A549 (cell line): Measurements from ENCODE around the gene FBXO41. TPM values are rescaled to one million over a fixed set of nuclear protein-coding genes. Genes with fewer than 3 reads are reported as not detected.

Experiments used
- ATAC-seq, 2 experiments: fragments of 200-7000 bp in 1 of 2; fragments of >200 bp in 1 of 2; cut with Nextera tagmentation in 1 of 2; cut with Tn5 transposase in 1 of 2; 3 replicates each; pipeline versions ENCODE4 v1.8.0 to v1.9.1; 2018 to 2020; ENCODE audit warnings: mild to moderate bottlenecking in 1 of 2, moderate library complexity in 1 of 2
- CTCF ChIA-PET: fragments of 300-600 bp; sonication (Branson Sonifier 250); formaldehyde crosslinking; extraction: SDS; loops from one replicate; lab custom pipeline; 2021; ENCODE audit warnings: antibody characterized with exemption, inconsistent platforms; lab: Yijun Ruan, JAX
- POLR2A ChIA-PET: fragments of 350-600 bp; formaldehyde crosslinking; extraction: SDS; loops from one replicate; lab custom pipeline; 2021; ENCODE audit warnings: antibody characterized with exemption, inconsistent platforms; lab: Yijun Ruan, JAX
- DNase-seq, 2 experiments: peaks; one replicate each; pipeline versions ENCODE4 v3.0.0 to v3.0.0-alpha.2; 2011 to 2016; ENCODE audit warnings: low read depth in 1 of 2, low spot score in 1 of 2
- FAIRE-seq: peaks from 2 replicates; lab custom pipeline; 2011; peaks lifted over from hg19 to GRCh38; lab: Jason Lieb, UNC
- H3K27ac ChIP-seq, 2 experiments: fragments of >200 bp; sonication (Bioruptor Twin); formaldehyde crosslinking; 3 replicates each; pipeline ENCODE4 v1.5.1; 2016 to 2017
- H3K4me1 ChIP-seq: fragments of >200 bp; sonication (Bioruptor Twin); formaldehyde crosslinking; 3 replicates; pipeline ENCODE4 v1.6.1; 2016
- H3K4me2 ChIP-seq: fragments of >200 bp; sonication (Bioruptor Twin); formaldehyde crosslinking; 3 replicates; pipeline ENCODE4 v1.6.1; 2016
- H3K4me3 ChIP-seq: fragments of >200 bp; sonication (Bioruptor Twin); formaldehyde crosslinking; 3 replicates; pipeline ENCODE4 v1.5.1; 2016
- H3K9me3 ChIP-seq: fragments of >200 bp; sonication (Bioruptor Twin); formaldehyde crosslinking; 3 replicates; pipeline ENCODE4 v1.6.1; 2016
- BHLHE40 ChIP-seq: IDR thresholded peaks from 2 replicates; pipeline ENCODE4 v1.6.1; 2012; ENCODE audit warnings: low read depth, low read length, inconsistent platforms
- FOSL2 ChIP-seq, 2 experiments: fragments of 450-650 bp in 1 of 2; fragments of >200 bp in 1 of 2; sonication (Bioruptor Twin) in 1 of 2; formaldehyde crosslinking; IDR thresholded peaks; 2 replicates each; pipeline versions ENCODE4 v1.5.0 to v1.6.1; 2016 to 2020; ENCODE audit warnings: mild to moderate bottlenecking in 1 of 2, moderate library complexity in 1 of 2
- GATA3 ChIP-seq: IDR thresholded peaks from 2 replicates; pipeline ENCODE4 v1.6.1; 2012; ENCODE audit warnings: borderline replicate concordance
- HDAC2 ChIP-seq: fragments of 200-600 bp; sonication (generic); IDR thresholded peaks from 2 replicates; pipeline ENCODE4 v1.6.1; 2016
- HOXB13 ChIP-seq: fragments of 250-450 bp; sonication (Bioruptor Pico); IDR thresholded peaks from 2 replicates; pipeline ENCODE4 v1.5.0; 2020; ENCODE audit warnings: low read depth, mild to moderate bottlenecking, moderate library complexity
- KDM1A ChIP-seq: fragments of 200-600 bp; sonication (generic); IDR thresholded peaks from 2 replicates; pipeline ENCODE4 v1.6.1; 2016; ENCODE audit warnings: low read depth, mild to moderate bottlenecking
- MAZ ChIP-seq: fragments of 150-350 bp; IDR thresholded peaks from 2 replicates; pipeline ENCODE4 v1.6.1; 2014; ENCODE audit warnings: antibody characterized with exemption, low read depth, low read length, borderline replicate concordance
- NFE2L2 ChIP-seq: fragments of 150-350 bp; conservative IDR thresholded peaks from 2 replicates; pipeline ENCODE4 v1.6.1; 2014; ENCODE audit warnings: low read length
- RCOR1 ChIP-seq: fragments of 150-350 bp; IDR thresholded peaks from 2 replicates; pipeline ENCODE4 v1.6.1; 2014; ENCODE audit warnings: antibody characterized with exemption, low read length, low read depth
- REST ChIP-seq: fragments of 200-600 bp; sonication (generic); IDR thresholded peaks from 2 replicates; pipeline ENCODE4 v1.6.1; 2016; ENCODE audit warnings: antibody characterized with exemption, mild to moderate bottlenecking, moderate library complexity
- ZFP36 ChIP-seq: fragments of 450-650 bp; IDR thresholded peaks from 2 replicates; pipeline ENCODE4 v1.6.1; 2014; ENCODE audit warnings: borderline replicate concordance; ENCODE audit not compliant: partially characterized antibody
- WGBS: methylation state at CpG from one replicate; pipeline ENCODE4 v1.1.6; 2017; ENCODE audit errors: missing lambda C conversion rate; 5-methylcytosine and 5-hydroxymethylcytosine counted together
- polyA plus RNA-seq, 4 experiments: library from polyadenylated mRNA; depleted of rRNA in 3 of 4; stranded (reverse); fragments of >200 nt; fragmentation: RNase III in 1 of 4; extraction: RNeasy Plus Mini Kit Qiagen cat#74134 plus additional on column Dnase treatment in 1 of 4; gene quantifications; 2 replicates in 3 of 4; 3 replicates in 1 of 4; pipeline ENCODE4 v1.2.3, GENCODE V29; 2011 to 2017
- small RNA-seq, 6 experiments: library from RNA; depleted of rRNA; stranded (forward); fragments of <200 nt; gene quantifications; one replicate each; pipeline ENCODE3, GENCODE V24; 2012
- TF ChIP-seq, protein P1 (sequence below): fragments of >200 bp; sonication (Bioruptor Twin); formaldehyde crosslinking; IDR thresholded peaks from 3 replicates; pipeline ENCODE4 v1.6.1; 2016

Gene FBXO41
- polyA plus RNA-seq, 2 of the 4 experiments (the other 2 are of a cell fraction): 3.2 to 6.4 TPM

DNA sequence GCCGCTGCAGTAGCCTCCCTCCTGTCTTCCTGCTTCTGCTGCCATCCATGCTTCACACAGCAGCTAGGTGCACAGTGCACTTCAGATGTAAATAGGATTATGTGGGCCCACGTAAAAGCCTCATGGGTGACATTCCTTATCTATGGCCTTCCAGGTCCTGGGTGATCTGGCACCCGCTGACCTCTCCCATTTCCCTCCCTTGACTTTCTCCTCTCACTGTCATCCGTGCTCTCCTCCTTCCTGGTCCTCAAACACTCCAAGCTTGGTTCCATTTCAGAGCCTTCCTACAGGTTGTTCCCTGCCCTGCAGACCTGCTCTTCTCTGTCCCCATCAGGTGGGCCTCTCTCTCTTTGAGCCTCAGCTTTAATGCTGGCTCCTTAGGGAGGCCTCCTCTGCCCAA is 74.3 kb downstream of the FBXO41 start:
- CTCF ChIA-PET: interaction anchor here (1.0 to 10.2 kb wide), 11 partner anchors 8 to 317 kb away, joined by 3 to 173 read pairs (median 5); no protein-coding TSS in a partner anchor
- no peak for DNase-seq
- no peak for FAIRE-seq
- POLR2A ChIA-PET: interaction anchor here (0.5 kb wide), 1 partner anchor 917 kb away, joined by 3 read pairs; no protein-coding TSS in a partner anchor
- no peak overlapping the region for H3K27ac ChIP-seq
- WGBS: 41% methylated on average over 4 of the region's 4 CpGs
- H3K4me2 ChIP-seq: no peak overlapping the region
- peaks cover 8% of the 10 kb centered on the region for H3K4me1 ChIP-seq
- H3K4me3 ChIP-seq: no peak overlapping the region
- no peak for TF ChIP-seq GATA3
- no peaks in the 10 kb centered on the region for H3K9me3 ChIP-seq
- ATAC-seq: no peak

DNA sequence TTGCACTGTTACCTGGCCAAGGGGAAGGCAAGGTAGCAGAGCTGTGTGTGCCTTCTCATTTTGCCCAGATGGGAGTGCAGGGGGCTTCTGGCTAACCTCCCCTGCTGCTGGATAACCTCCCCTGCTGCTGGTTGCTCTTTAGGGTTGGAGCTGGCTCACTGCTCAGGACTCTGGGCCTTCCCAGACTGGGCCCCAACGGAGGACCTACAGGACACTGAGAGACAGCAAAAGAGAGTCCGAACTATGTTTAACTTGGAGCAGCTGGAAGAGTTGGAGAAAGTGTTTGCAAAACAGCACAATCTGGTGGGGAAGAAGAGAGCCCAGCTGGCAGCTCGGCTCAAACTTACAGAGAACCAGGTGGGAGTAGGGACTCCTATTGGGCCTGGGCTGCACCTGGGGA is 76.0 kb downstream of the FBXO41 start:
- H3K4me3 ChIP-seq: no peak overlapping the region
- peaks cover 12% of the 10 kb centered on the region; the same call in 2 of the 3 replicates for H3K4me1 ChIP-seq
- H3K27ac ChIP-seq: no peak overlapping the region
- POLR2A ChIA-PET: no interaction called here
- TF ChIP-seq RCOR1 (no peak), BHLHE40 (no peak), HOXB13 (CRISPR knock-in tag) (no peak)
- TF ChIP-seq, all 56 proteins: peak for 0
- DNase-seq (no peak), FAIRE-seq (no peak), ATAC-seq (no peak)
- CTCF ChIA-PET: interaction anchor here (0.6 to 10.2 kb wide), 7 partner anchors 20 to 1264 kb away, joined by 3 to 173 read pairs (median 5); partner anchors contain the start of gene MRPL53
- H3K9me3 ChIP-seq: no peaks in the 10 kb centered on the region
- 66% methylated on average over 3 of the region's 3 CpGs for WGBS
- no peak overlapping the region for H3K4me2 ChIP-seq

DNA sequence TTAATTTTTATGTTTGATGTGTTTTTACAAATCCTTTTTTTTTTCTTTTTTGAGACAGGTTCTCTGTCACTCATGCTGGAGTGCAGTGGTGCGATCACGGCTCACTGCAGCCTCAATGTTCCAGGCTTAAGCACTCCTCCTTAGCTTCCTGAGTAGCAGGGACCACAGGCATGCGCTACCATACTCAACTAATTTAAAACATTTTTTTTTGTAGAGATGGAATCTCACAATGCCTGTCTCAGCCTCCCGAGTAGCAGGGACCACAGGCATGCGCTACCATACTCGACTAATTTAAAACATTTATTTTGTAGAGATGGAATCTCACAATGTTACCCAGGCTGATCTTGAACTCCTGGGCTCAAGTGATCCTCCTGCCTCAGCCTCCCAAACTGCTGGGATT is 78.7 kb downstream of the FBXO41 start:
- H3K4me3 ChIP-seq: no peak overlapping the region
- ATAC-seq (no peak), DNase-seq (no peak), FAIRE-seq (no peak)
- CTCF ChIA-PET: interaction anchor here (0.6 to 10.2 kb wide), 6 partner anchors 17 to 258 kb away, joined by 3 to 173 read pairs (median 4); no protein-coding TSS in a partner anchor
- no peak overlapping the region for H3K27ac ChIP-seq
- POLR2A ChIA-PET: no interaction called here
- no peak overlapping the region for H3K4me2 ChIP-seq
- no peaks in the 10 kb centered on the region for H3K9me3 ChIP-seq
- TF ChIP-seq HDAC2 (no peak), ZFP36 (no peak), FOSL2 (IDR thresholded peaks at IDR 0.05) (no peak), FOSL2 (CRISPR knock-in tag; IDR thresholded peaks at IDR 0.05) (no peak), NFE2L2 (no peak), KDM1A (no peak), MAZ (no peak), REST (no peak), HOXB13 (CRISPR knock-in tag) (no peak)
- TF ChIP-seq, protein P1, sequence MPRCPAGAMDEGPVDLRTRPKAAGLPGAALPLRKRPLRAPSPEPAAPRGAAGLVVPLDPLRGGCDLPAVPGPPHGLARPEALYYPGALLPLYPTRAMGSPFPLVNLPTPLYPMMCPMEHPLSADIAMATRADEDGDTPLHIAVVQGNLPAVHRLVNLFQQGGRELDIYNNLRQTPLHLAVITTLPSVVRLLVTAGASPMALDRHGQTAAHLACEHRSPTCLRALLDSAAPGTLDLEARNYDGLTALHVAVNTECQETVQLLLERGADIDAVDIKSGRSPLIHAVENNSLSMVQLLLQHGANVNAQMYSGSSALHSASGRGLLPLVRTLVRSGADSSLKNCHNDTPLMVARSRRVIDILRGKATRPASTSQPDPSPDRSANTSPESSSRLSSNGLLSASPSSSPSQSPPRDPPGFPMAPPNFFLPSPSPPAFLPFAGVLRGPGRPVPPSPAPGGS: no peak
- WGBS: 89% methylated on average over 6 of the region's 6 CpGs
- peaks cover 12% of the 10 kb centered on the region for H3K4me1 ChIP-seq

Small RNA genes within 50 kb of the gene (small RNA-seq; reads per million reads assigned to genes)
- gene RNU6-111P: 0 reads per million in 6 experiments

Other genes starting within 250 kb of the FBXO41 start
- gene SFXN5, start 212.8 kb downstream of the FBXO41 start, polyA plus RNA-seq (2011; rRNA removed): 16.7 and 22.0 TPM in 2 replicates
- 18.2 to 20.4 TPM (median 19.6 TPM) in 3 replicates for gene SFXN5, start 212.8 kb downstream of the FBXO41 start, polyA plus RNA-seq (2017; fragmentation: RNase III; extraction: RNeasy Plus Mini Kit Qiagen cat#74134 plus additional on column Dnase treatment)
- 21.6 and 30.8 TPM in 2 replicates for gene RAB11FIP5, start 171.5 kb downstream of the FBXO41 start, polyA plus RNA-seq (2011; rRNA removed)
- gene RAB11FIP5, start 171.5 kb downstream of the FBXO41 start, polyA plus RNA-seq (2017; fragmentation: RNase III; extraction: RNeasy Plus Mini Kit Qiagen cat#74134 plus additional on column Dnase treatment): 18.7 to 21.8 TPM (median 21.7 TPM) in 3 replicates
- gene NOTO, start 81.9 kb downstream of the FBXO41 start, polyA plus RNA-seq (2011; rRNA removed): not detected in 2 replicates
- 0.03 to 0.07 TPM (median 0.04 TPM) in 3 replicates for gene NOTO, start 81.9 kb downstream of the FBXO41 start, polyA plus RNA-seq (2017; fragmentation: RNase III; extraction: RNeasy Plus Mini Kit Qiagen cat#74134 plus additional on column Dnase treatment)
- gene SMYD5, start 70.2 kb downstream of the FBXO41 start, polyA plus RNA-seq (2011; rRNA removed): 40.3 and 52.5 TPM in 2 replicates
- 46.7 to 53.2 TPM (median 52.2 TPM) in 3 replicates for gene SMYD5, start 70.2 kb downstream of the FBXO41 start, polyA plus RNA-seq (2017; fragmentation: RNase III; extraction: RNeasy Plus Mini Kit Qiagen cat#74134 plus additional on column Dnase treatment)
- 9.5 and 11.2 TPM in 2 replicates for gene PRADC1, start 51.2 kb downstream of the FBXO41 start, polyA plus RNA-seq (2011; rRNA removed)
- 12.1 to 13.9 TPM (median 12.4 TPM) in 3 replicates for gene PRADC1, start 51.2 kb downstream of the FBXO41 start, polyA plus RNA-seq (2017; fragmentation: RNase III; extraction: RNeasy Plus Mini Kit Qiagen cat#74134 plus additional on column Dnase treatment)
- gene CCT7, start 50.2 kb downstream of the FBXO41 start, polyA plus RNA-seq (2011; rRNA removed): 685 and 775 TPM in 2 replicates
- gene CCT7, start 50.2 kb downstream of the FBXO41 start, polyA plus RNA-seq (2017; fragmentation: RNase III; extraction: RNeasy Plus Mini Kit Qiagen cat#74134 plus additional on column Dnase treatment): 750 to 850 TPM (median 838 TPM) in 3 replicates
- gene EGR4, start 9.1 kb upstream of the FBXO41 start, polyA plus RNA-seq (2011; rRNA removed): 0.03 TPM in 1 of 2 replicates, not detected in the other
- not detected in 3 replicates for gene EGR4, start 9.1 kb upstream of the FBXO41 start, polyA plus RNA-seq (2017; fragmentation: RNase III; extraction: RNeasy Plus Mini Kit Qiagen cat#74134 plus additional on column Dnase treatment)
- 12.2 and 13.5 TPM in 2 replicates for gene ALMS1, start 101.4 kb upstream of the FBXO41 start, polyA plus RNA-seq (2011; rRNA removed)
- gene ALMS1, start 101.4 kb upstream of the FBXO41 start, polyA plus RNA-seq (2017; fragmentation: RNase III; extraction: RNeasy Plus Mini Kit Qiagen cat#74134 plus additional on column Dnase treatment): 5.2 to 6.0 TPM (median 5.4 TPM) in 3 replicates